ENCODE data around the gene UBALD2. TPM values are rescaled to one million over a fixed set of nuclear protein-coding genes. Genes with fewer than 3 reads are reported as not detected.
"Not testable (repeated sequence)": the region's sequence is repeated elsewhere in the genome, so short reads cannot be mapped to it uniquely, and the experiment has no call there.

Gene UBALD2
- total RNA-seq, 3 donors from 2014 or later: 11.1 to 15.1 (median 13.0) TPM

DNA sequence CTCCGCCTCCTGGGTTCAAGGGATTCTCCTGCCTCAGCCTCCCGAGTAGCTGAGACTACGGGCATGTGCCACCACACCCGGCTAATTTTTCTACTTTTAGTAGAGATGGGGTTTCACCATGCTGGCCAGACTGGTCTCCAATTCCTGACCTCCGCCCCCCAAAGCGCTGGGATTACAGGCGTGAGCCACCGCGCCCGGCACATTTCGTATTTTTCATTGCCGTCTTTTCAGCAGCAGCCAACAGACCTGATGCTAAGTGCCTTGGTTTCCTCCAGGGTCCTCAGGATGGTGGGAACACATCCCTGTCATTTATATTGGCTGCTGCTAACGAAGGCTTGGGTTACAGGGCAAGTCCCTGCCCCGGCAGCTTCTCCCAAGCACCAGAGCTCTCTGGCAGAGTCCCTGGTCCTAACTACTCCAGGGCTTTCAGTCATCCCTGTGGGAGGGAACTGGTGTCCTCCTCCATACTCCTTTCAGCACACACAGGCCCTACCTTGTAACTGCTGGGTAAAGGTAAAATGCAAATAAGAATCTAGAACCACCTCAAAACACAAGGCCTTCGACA is 23.4 kb upstream of the UBALD2 start:
- no peak for TF ChIP-seq POLR2AphosphoS5 (IDR thresholded peaks at IDR 0.05)
- TF ChIP-seq POLR2A (IDR thresholded peaks at IDR 0.05): no peak
- TF ChIP-seq, protein P1, sequence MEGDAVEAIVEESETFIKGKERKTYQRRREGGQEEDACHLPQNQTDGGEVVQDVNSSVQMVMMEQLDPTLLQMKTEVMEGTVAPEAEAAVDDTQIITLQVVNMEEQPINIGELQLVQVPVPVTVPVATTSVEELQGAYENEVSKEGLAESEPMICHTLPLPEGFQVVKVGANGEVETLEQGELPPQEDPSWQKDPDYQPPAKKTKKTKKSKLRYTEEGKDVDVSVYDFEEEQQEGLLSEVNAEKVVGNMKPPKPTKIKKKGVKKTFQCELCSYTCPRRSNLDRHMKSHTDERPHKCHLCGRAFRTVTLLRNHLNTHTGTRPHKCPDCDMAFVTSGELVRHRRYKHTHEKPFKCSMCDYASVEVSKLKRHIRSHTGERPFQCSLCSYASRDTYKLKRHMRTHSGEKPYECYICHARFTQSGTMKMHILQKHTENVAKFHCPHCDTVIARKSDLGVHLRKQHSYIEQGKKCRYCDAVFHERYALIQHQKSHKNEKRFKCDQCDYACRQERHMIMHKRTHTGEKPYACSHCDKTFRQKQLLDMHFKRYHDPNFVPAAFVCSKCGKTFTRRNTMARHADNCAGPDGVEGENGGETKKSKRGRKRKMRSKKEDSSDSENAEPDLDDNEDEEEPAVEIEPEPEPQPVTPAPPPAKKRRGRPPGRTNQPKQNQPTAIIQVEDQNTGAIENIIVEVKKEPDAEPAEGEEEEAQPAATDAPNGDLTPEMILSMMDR (IDR thresholded peaks at IDR 0.05): no peak
- peak overlapping the region in 2 of 3 donors; percentile 66 to 71 for H3K4me3 ChIP-seq
- peak overlapping the region in 1 of 2 donors; percentile 28 for H3K27ac ChIP-seq
- no peaks in the 10 kb centered on the region for H3K9me3 ChIP-seq
- no peaks in the 10 kb centered on the region for H3K27me3 ChIP-seq
- H3K36me3 ChIP-seq: no peaks in the 10 kb centered on the region
- peaks cover 0 to 4% of the 10 kb centered on the region in 2 donors for H3K4me1 ChIP-seq
- DNase-seq (ENCODE audit: low spot score in 2 of 2): no peak
- intact Hi-C loops (cut with DNase I; ENCODE audit: low total_unique reads): no loop called here

DNA sequence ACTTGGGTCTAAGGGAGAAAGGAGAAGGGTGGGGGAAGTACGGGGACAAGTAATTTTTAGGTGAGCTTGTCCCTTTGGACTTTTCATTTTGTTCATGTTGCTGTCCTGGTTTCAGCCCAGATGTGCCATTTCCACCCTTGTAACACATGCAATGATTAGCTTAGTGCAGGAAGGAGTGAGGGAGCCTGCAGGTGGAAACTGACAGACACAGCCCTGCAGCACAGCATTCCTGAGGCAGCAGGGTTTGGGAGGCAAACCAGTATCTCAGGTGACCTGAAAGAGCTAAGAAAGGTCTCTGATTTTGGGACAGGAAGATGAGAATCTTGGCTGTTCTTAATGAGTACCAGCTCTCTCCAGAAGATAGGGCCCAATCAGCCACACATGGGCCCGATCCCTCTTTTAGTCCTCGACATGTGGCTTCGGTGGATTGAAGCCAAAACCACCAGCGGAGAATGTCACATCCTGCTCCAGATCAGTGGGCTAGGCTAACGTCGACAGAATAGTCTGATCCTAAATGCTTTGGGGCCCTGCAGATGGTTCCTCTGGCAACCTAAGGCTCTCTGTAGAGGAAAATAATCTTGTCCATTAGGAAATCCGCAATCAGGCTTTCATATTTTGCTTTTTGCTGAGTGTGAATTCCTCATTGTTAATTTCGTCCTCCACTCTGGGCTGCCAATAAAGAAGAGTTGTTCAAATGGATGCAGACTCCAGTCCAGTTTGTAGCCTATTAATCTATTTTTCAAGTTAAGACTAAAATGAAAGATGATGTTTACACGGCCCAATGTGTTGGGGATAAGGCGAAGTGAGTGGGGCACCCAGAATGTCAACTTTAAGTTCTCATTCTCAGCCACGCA is 21.1 kb upstream of the UBALD2 start:
- DNase-seq (ENCODE audit: low spot score in 2 of 2): no peak
- Histone ChIP-seq H3K27me3 (no peaks in the 10 kb centered on the region), H3K4me1 (peaks cover 0 to 4% of the 10 kb centered on the region in 2 donors), H3K9me3 (no peaks in the 10 kb centered on the region), H3K36me3 (no peaks in the 10 kb centered on the region), H3K27ac (no peak overlapping the region), H3K4me3 (no peak overlapping the region)
- intact Hi-C loops (cut with DNase I; ENCODE audit: low total_unique reads): no loop called here
- no peak for TF ChIP-seq POLR2AphosphoS5 (IDR thresholded peaks at IDR 0.05)
- TF ChIP-seq POLR2A (IDR thresholded peaks at IDR 0.05): no peak

DNA sequence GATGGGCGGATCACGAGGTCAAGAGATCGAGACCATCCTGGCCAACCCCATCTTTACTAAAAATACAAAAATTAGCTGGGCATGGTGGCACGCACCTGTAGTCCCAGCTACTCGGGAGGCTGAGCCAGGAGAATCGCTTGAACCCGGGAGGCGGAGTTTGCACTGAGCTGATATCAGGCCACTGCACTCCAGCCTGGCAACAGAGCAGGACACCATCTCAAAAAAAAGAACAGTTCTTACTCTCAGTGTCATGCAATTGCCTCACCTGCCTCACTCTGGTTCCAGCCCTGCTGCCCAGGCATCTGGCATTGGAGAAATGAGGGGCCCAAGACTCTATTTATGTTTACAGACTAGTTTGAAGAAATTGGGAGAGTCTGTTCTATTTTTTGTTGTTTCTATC is 20.4 kb upstream of the UBALD2 start:
- DNase-seq (ENCODE audit: low spot score in 2 of 2); H3K27ac ChIP-seq; intact Hi-C loops (cut with DNase I; ENCODE audit: low total_unique reads); H3K27me3 ChIP-seq; H3K9me3 ChIP-seq; H3K36me3 ChIP-seq; H3K4me1 ChIP-seq; H3K4me3 ChIP-seq: not testable (repeated sequence)

DNA sequence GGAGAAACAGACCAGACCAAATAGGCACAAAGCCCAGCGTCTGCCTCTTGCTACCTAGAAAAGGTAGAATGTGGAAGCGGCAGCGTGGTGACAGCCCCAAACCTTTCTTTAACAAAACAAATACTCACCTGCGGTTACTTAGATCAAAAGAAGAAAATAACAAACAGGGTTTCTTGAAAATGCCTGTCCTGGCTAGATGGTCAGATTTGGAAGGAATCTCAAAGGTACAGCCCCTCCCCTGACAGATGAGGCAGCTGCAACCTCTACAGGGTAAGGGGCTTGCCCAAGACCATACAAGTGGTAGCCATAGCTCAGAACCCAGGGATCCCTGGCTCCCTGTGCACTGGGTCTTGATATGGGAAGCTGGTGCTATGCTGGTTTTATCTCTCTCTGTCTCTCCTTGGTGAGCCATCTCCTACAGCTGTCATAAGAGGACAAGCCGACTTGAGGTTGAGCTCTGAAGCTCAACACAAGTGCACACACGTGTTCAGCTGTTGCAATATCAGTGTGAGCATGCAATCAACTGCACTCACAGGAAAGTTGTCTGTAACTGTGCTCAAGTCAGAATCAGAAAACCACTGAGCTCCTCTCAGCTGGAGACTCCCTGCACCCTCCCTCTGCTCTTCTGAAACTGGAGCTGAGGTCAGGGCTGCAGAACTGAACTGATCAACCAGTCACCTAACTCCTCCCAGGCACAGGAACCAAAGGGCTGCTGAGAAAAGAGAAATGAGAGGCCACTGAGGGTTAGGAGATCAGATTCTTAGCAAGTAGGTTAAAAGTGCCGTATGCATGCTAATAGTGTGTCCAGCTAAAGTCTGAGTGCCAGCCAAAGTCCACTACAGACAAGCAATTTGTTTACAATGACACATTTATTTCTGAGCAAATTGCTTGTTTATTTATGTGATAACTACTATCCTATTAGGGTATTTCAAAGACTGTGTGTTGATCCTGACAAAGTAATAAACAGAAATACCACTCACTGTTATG is 18.8 kb upstream of the UBALD2 start:
- no peak overlapping the region for H3K4me3 ChIP-seq
- intact Hi-C loops (cut with DNase I; ENCODE audit: low total_unique reads): no loop called here
- no peaks in the 10 kb centered on the region for H3K9me3 ChIP-seq
- H3K4me1 ChIP-seq: no peaks in the 10 kb centered on the region
- no peak for DNase-seq (ENCODE audit: low spot score in 2 of 2)
- TF ChIP-seq POLR2AphosphoS5 (IDR thresholded peaks at IDR 0.05) (no peak), POLR2A (IDR thresholded peaks at IDR 0.05) (no peak)
- TF ChIP-seq, protein P1 (IDR thresholded peaks at IDR 0.05): no peak
- H3K27me3 ChIP-seq: no peaks in the 10 kb centered on the region
- no peaks in the 10 kb centered on the region for H3K36me3 ChIP-seq
- H3K27ac ChIP-seq: no peak overlapping the region

DNA sequence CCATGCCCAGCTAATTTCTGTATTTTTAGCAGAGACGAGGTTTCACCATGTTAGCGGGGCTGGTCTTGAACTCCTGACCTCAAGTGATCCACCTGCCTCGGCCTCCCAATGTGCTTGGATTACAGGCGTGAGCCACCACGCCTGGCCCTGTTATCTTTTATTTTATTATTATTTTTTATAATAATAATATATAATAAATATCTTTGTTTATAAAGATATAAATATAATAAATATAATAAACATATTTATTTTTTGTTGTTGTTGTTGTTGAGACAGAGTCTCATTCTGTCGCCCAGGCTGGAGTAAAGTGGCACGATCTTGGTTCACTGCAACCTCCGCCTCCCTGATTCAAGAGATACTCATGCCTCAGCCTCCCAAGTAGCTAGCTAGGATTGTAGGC is 17.8 kb upstream of the UBALD2 start:
- Histone ChIP-seq H3K27ac (no peak overlapping the region), H3K4me1 (no peaks in the 10 kb centered on the region), H3K36me3 (no peaks in the 10 kb centered on the region), H3K4me3 (no peak overlapping the region), H3K27me3 (no peaks in the 10 kb centered on the region), H3K9me3 (no peaks in the 10 kb centered on the region)
- intact Hi-C loops (cut with DNase I; ENCODE audit: low total_unique reads): no loop called here
- no peak for DNase-seq (ENCODE audit: low spot score in 2 of 2)
- no peak for TF ChIP-seq POLR2A (IDR thresholded peaks at IDR 0.05)
- TF ChIP-seq, protein P1 (IDR thresholded peaks at IDR 0.05): no peak
- no peak for TF ChIP-seq POLR2AphosphoS5 (IDR thresholded peaks at IDR 0.05)

All from breast epithelium (tissue), 4 donors.